Stromal cell of bone marrow (primary cell): Measurements from ENCODE around the gene ELMO1.
A peak's percentile ranks its signal among the peaks of the same experiment; 100 is the strongest.

ENCODE experiments used
- DNase-seq: peaks from one replicate; pipeline ENCODE4 v3.0.0-alpha.2; 2012; ENCODE audit warnings: low read depth

Gene ELMO1, protein sequence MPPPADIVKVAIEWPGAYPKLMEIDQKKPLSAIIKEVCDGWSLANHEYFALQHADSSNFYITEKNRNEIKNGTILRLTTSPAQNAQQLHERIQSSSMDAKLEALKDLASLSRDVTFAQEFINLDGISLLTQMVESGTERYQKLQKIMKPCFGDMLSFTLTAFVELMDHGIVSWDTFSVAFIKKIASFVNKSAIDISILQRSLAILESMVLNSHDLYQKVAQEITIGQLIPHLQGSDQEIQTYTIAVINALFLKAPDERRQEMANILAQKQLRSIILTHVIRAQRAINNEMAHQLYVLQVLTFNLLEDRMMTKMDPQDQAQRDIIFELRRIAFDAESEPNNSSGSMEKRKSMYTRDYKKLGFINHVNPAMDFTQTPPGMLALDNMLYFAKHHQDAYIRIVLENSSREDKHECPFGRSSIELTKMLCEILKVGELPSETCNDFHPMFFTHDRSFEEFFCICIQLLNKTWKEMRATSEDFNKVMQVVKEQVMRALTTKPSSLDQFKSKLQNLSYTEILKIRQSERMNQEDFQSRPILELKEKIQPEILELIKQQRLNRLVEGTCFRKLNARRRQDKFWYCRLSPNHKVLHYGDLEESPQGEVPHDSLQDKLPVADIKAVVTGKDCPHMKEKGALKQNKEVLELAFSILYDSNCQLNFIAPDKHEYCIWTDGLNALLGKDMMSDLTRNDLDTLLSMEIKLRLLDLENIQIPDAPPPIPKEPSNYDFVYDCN

DNA sequence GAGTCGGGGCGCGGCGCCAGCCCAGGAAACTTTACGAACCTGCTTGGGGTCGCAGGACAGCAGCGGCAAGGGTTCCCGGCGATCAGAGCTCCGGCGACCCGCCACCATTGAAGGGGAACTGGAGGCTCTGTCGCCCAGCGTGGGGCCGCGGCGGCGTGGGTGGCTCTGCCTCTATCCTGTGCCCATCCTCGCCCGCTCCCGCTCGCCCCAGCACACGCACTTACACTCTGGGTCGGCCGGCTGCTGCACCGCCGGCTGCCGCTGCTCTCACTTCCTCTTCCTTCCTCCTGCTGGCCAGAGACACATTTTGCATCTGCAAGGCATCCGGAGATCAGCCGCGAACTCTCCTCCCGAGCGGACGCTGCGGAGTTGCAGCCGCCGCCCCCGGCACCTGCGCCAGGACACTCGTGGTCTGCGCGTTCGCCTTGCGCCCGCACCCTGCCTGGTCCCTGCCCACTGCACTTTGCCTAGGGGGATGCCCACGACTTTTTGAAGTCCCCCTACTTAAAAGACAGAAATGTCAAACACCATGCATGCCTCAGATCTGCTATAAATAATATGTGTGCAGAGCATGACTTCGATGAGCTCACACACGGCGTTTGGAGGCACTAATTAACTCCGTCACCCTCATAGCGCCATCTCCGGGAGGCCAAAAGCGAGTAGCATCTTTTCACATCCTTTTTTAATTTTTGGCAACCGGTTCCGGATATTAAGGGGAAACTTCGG lies at the start of gene ELMO1:
TSS of gene ELMO1 (minus strand) at position 229 of the 726 bp plus-strand sequence. CDS start 106,174 bp downstream, outside the sequence.
- peak; percentile 18 for DNase-seq

DNA sequence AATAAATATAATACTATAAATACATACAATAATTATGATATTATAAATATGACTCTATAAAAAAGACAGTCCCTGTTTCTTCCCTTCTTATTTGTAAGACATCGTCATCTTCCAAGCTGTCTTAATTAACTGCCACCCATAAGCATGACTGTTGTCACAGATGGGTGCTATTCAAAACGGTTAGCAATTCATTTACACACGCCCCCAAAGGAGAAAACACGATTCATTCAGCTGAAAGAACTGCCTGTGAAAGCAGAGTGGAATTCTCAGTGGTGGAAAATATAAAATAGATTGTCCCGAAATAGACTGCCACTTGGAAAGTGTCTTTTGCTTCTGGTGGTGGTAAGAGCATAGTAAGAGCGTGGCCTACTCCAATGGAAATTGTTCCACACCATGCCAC lies 48.9 kb upstream of the ELMO1 start:
- no peak for DNase-seq

DNA sequence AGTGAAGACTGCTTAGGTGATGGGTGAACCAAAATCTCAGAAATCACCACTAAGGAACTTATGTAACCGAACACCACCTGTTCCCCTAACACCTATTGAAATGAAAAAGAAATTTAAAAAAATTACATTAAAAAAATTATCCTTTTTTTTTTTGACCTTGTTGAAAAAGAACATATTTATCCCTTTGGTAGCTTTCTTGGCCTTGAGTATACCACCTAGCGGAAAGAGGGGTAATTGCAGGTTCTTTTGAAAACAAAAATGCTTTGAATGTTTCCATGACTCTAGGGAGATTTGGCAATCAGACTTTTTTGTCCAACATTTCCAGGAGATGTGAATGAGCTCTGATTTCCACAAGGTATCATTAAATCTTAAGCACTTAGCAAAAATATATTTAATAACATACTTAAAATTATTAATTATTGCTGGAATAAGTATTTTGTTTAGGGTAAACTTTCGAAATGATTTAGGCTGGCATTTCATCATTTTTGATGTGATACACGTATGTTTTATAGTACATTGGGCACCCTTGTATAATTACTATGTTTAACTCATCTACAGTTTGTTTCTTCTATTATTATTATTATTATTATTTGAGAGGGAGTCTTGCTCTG lies 47.0 kb upstream of the ELMO1 start:
- peak; percentile 37 for DNase-seq

DNA sequence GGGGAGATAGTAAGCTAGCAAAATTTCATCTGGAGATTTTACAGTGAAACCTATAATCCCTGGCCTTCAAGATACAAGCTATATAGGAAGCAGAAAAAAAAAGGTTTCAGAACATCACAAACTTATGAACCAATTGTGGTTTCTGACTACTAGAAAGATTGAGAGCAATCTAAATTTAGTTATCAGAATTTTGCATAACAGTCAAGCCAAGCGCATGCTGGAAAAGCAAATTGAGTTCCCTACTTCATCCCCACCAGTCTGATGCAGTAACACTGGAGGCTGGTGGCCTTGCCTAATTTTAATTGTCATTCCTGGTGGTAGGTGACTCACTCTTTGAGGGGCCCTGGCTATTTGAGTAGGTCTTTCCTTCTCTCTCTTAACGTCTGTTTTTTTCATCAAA lies 46.3 kb upstream of the ELMO1 start:
- no peak for DNase-seq

DNA sequence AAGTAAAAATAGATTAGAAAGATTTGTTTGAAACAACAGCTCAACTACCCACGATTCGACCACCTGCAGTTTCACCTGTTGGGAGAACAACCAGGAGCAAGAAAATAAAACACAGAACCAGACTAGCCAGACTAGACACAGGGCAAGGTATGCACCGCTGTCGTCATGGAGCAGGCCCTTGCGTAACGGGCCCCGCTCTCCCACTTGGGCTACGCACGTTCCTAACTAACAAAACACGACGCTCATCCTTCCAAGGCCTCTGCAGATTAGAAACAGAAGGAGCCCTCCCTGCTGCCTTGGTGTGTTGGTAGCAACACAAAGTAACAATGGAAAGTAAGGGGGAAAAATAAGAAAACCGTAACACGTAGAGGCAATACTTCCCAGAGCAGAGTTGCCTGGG lies 45.1 kb upstream of the ELMO1 start:
- no peak for DNase-seq

DNA sequence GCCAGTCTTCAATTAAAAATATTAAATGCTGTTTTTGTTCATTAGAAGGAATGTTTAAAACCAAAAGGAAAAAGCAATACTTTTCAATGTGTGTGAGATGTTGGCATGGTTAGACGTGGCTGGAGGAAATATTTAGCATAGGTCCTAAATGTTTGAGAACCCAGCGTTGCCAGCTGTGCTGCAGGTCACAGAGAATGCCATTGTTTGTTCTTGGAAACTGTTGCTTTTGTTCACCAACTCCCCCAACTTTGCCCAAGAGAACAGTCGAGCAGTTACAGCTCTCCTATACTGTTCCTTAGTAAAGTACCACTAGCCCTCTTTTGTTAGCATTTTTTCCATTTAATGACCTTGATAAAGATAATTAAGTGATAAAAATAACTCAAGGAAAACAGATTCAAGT lies 44.5 kb upstream of the ELMO1 start:
- DNase-seq: no peak

DNA sequence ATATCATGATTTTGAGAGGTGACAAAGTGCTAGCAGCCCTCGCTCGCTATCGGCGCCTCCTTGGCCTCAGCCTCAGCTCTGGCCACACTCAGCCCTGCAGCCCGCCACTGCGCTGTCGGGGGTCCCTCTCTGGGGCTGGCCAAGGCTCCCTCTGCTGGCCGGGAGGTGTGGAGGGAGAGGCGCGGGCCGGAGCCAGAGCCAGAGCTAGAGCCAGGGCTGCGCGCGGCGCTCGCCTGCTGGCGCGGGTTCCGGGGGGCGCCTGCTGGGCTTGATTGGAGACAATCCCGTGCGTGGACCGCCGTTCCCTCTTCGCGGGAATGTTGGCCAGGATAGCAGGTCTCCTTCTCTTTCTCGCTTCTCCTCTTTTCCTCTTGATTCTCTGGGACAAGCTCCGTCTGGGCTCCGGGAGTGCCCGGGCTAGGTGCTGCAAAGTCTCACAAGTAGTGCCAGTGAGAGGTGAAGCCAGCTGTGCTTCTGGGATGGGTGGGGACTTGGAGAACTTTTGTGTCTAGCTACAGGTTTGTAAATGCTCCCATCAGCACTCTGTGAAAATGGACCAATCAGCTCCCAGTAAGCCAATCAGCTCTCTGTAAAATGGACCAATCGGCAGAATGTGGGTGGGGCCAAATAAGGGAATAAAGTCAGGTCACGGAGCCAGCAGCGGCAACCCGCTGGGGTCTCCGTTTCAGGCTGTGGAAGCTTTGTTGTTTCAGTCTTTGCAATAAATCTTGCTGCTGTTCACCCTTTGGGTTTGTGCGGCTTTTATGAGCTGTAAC lies 43.4 kb upstream of the ELMO1 start:
- DNase-seq: peak; percentile 31

DNA sequence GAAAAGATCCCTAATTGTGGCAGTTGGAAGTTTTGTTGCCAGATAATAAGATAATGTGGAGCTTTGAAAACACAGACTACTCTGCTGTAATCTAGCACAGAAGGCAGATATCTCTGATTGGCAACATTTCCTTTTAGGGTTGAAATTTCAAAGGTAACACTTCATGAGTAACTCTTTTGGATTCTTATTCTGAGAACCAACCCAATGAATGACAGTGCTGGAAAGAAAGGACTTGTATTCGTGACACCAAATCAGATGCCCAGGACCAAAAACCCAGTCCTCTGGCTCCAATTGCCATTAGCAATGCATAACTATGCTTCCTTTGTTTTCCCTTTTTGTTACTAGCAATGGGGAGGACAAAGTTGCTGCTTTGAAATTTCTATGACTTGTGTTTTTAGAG lies 41.0 kb upstream of the ELMO1 start:
- DNase-seq: no peak

DNA sequence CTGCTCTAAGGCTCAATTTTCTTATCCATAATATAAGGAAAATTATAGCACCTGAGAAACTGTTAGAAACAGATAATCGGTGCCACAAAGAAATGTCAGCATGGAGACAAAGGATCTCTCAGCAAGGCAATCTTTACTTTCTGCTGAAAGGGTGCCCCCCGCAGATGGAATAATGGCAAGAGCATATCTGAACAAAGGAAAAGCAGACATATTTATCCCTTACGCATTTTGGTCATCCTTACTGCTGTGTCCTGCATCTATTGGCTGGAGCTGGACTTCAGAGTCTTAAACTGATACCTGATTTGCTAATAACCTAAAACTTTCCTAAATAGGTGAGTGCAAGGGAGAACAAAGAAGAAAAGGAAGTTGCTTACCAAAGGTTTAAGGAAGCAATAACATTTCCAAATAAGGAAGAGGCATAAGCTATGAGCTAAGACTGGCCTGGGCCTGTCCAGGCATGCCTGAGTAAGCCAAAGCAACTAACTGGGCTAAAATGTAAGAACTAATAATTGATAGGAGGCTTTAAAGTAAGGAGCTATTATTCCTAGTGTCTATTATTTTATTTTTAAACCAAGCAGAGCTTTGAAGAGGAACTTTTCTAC lies 39.6 kb upstream of the ELMO1 start:
- no peak for DNase-seq

DNA sequence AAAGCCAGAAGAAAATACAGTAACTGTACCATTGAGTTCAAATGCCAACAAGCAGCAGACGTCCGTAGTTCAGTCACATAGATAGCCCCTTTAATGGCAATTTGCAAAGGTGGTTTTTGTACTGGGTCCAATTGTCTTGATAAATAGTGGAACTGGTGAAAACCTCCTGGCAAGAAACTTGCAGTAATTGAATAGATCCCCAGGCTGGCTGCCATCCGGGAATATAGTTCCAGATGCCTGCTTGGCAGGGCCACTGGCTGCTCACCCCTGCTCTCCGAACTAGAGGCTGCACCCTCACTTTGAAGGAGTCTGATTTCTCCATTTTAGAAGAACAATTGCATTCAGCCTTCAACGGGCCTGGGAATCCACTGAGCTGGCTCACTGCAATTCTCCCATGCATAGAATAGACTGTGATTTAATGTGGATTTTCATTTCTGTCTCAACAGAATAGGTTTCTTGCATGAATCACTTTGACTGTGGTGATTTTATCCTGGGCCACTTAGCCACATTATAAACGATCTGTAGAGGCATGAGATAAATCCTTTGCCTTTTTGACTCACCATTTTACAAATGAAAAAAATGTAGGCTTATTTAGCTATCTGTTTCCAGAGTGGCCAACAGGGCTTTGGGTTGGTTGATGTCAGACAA lies 35.9 kb upstream of the ELMO1 start:
- no peak for DNase-seq

DNA sequence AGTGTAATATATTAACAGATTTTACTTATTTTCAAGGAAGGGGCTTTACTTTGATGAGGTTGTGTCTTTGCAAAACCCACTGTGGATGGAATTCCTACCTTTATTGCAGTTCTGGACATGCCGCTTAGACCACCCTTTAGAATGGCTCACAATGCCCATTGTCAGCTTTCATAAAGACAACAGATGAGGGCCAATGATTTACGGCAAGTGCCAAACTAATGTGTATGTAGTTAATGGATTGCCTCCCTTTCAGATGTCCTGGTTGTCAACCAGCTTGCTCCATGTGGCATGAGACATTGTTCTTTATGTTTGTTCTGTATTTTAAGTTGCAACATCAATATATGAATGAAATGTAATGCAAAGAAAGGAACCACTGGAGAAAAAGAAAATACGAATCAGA lies 35.0 kb upstream of the ELMO1 start:
- DNase-seq: no peak

DNA sequence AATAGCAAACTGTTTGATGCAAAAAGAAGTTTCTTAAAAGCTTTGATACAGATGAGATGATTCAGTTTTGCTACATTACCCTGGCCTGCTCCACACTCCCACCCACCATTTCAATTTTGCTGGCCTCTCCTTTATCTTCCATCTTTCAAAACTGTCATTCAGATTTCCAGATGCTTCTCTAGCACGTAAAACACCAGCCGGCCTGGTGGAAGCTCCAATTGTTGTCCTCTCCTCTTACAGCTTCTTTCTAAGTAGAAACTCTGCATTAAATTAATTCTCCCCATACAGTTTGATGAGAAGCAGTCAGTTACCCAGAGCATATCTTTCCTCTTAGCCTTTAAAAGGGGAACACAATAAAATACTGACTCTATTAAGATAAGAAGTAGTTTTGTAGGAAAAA lies 34.3 kb upstream of the ELMO1 start:
- DNase-seq: no peak

DNA sequence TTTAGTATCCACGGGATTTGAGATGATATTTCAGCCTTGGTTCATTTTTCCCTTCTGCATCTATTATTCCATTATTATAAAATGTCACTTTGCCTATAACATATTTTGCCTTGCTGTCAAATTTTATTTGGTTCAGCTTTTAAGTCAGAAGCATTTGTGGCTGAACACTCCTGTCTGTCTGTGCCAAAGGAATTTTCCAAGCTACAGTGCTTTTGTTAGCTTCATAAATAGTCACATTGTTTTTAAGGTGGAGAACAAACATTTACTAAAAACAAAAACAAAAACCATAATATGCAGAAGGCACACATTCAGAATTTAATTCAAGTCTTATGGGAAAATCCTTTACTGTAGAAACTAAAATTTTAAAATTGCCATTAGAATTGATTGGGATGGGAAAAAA lies 33.8 kb upstream of the ELMO1 start:
- DNase-seq: no peak

DNA sequence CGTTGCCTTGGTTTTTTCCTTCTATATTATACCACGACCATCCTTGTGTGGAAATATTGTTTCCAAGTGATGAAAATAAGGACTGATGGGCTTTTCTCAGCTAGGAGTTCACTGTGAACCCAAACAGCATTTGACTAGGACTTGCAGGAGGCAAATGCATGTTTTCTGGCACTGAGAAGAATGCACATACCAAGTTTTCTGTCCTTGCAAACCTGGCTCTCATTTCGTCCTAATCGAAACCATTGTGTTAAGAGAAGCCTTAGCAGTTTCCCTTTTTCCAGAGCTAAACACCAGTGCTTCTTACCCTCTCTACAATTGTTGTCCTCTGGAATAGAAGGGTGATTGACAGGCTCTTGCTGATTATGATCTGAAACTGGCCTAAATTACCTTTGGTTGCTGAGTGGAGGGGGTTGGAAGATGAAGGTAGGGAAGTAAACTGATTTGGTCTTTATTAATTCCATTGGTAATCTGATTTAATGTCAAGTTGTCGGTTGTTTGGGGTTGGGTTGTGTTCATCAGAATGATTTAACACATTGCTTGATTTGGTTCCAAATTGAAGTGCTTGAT lies 33.1 kb upstream of the ELMO1 start:
- no peak for DNase-seq

DNA sequence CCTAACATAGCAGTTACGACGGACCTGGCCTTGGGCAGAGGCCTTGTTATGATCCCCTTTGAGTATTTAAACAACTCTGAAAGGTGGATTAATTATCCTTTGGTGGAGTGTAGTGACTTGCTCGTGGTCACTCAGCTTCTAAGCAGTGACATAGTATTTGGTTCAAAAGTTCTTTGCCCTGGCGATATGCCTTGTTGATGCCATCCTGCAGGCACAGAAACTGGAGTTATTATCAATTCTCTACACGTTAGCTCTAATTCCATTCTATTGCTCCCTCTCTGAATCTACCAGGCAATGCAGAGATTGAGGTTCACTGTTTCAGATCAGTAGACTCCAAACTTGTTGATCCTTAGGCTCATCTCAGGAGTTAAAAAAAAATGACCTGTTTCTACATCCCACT lies 32.5 kb upstream of the ELMO1 start:
- DNase-seq: no peak

DNA sequence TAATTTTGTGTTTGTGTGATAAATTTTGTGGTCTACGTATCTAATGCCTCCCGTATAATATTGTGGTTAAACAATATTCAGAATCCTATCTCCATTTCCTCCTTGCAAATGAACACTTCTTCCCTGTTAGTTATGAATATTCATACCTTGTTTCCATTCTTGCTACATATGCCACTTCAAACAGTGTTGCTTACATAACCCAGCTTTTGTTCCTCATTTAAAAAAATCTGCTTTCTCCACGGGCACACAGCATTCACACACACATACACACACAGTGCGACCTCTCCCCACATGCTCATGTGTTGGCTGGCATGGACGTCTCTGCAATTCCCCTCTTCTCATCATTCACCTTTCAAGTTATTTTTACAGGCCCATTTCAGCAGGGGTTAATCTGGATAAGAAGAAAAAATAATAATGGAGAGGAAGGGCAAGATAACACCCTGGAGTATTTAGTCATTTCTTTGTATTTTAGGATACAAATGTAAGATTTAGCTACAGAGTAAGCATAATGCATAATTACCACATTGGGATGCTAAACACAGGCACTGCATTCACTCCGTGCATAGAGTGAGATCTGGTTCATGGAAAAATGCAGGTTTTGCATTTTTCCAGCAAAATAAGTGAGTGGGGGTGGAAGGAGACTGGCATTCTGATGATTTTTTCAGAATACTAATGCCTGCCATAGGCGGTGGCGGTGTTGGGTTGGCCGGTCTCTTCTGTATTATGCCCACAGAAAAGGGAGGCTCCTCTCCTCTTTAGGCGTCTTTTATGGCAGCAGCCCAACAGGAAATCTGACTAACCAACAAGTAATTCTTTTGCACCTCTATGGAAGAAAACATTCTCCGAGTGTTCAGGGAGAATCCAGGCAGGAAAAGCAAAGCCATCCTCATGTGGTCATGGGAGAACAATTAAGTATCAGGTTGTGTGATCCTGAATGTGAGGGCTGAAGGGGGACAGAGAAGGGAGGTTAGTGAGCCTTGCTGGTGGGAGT lies 31.7 kb upstream of the ELMO1 start:
- no peak for DNase-seq

DNA sequence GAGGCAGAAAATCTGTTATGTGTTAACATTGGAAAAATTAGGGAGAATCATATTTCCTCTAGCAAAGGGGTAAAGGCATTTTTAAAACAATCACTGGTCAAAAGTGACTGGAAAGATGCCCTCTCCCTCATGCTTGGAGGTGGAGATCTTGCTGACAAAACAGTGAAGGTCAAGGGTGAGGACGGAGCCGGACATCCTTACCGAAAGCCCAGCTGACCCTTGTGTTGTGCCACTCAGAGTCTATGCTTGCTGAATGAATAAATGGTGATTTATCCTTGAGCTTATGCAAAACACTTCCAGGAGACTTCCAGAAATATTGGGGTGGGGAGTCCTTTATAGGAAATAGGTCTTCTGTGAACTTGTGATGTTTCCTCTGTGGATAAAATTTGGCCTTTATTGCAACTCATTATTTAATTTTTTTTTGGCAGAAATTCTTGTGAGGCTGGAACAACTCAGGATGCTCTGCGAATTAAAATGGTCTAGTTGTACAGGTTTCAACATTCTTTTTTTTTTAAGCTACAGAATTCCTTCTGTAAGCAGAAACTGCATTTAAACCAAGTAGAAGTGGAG lies 28.3 kb upstream of the ELMO1 start:
- DNase-seq: no peak

DNA sequence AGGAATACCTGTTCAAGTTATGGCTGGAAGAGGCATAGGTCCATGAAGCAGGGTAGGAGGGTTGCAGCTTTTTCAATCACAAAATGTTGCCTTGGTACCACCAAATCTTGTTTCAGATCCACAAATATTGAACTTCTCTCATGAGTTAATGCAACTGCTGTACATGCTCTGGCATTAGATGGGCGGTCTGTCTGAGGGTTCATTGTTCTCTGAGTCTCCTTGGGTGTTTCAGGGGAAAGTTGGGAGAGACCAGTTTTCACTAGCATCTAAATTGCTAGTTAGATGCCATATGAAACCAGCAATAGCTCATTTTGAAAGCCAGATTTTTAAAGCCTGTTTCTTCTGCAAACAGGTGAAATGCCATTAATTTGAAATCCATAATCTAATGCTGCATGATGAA lies 27.8 kb upstream of the ELMO1 start:
- no peak for DNase-seq

DNA sequence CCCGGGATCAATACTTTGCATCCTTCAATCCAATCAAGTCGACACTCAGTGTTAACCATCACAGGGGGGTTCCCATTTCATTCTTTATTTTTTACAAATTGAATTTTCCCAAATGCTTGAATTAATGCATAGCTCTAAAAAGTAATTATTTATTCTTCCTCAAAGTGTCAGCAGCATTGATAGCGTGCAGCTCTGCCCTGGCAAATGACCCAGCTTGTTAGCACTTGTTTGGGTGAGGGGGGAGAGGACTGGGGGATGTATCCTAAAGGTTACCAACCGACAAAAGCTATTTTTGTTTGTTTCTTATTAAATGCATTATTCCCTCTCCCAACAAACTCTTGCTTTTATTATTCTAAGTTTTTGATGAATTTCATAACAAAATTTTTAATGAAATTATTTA lies 27.0 kb upstream of the ELMO1 start:
- DNase-seq: no peak
